ENCODE measurements around the gene KNG1. TPM values are rescaled to one million over a fixed set of nuclear protein-coding genes. Genes with fewer than 3 reads are reported as not detected.

Gene KNG1
- total and polyA plus RNA-seq, 2 donors (not counting 3 experiments of a cell fraction or from before 2014, with no cell fraction given), result not detected

GRCh38 chr3:186782542-186783057 lies 65.4 kb downstream of the KNG1 start:
- TSS peak; percentile 82 for BruUV-seq (replicated peaks)
- DNase-seq (ENCODE audit: low read depth, low spot score) (no peak), FAIRE-seq (no peak)
- H3K4me2 ChIP-seq (ENCODE audit: insufficient read depth, low read length), result peak overlapping the region; percentile 71
- ChIA-PET POLR2A (interaction anchor here (0.8 to 2.8 kb wide), 16 partner anchors 10 to 672 kb away, joined by 3 to 29 read pairs (median 6); partner anchors contain the start of genes DNAJB11 and RPL39L), CTCF (interaction anchor here (1.1 to 2.9 kb wide), 5 partner anchors 10 to 357 kb away, joined by 3 to 12 read pairs (median 3); partner anchors contain the start of gene RPL39L)
- peak overlapping the region; percentile 63 for H2AFZ ChIP-seq (ENCODE audit: low read depth, low read length)
- intact Hi-C loops (cut with micrococcal nuclease), result loop anchor here (1.0 to 10.0 kb wide), 8 partner anchors 10 to 844 kb away; partner anchors contain the start of genes DNAJB11, ETV5, RFC4 and ST6GAL1
- H3K27ac ChIP-seq (ENCODE audit: insufficient read depth, low read depth, low read length), result peak overlapping the region; percentile 93
- dilution Hi-C loops (cut with MboI; ENCODE audit: extremely low pct_ligation_motif_present, low sequenced_read_pairs), result no loop called here
- peaks cover 24% of the 10 kb centered on the region for H3K4me1 ChIP-seq (ENCODE audit: control insufficient read depth, extremely low read depth, insufficient read depth, low read length)
- peaks cover 27 to 28% of the 10 kb centered on the region in 2 experiments for H3K36me3 ChIP-seq (ENCODE audit: control insufficient read depth in 2 of 2, extremely low read depth in 1 of 2, insufficient read depth in 2 of 2, low read length in 2 of 2)
- no peak for TF ChIP-seq MYC (IDR thresholded peaks at IDR 0.05; ENCODE audit: low read depth, low read length)
- TF ChIP-seq POLR2A (IDR thresholded peaks at IDR 0.05; ENCODE audit: low read depth, low read length), result no peak
- TF ChIP-seq, protein P1, sequence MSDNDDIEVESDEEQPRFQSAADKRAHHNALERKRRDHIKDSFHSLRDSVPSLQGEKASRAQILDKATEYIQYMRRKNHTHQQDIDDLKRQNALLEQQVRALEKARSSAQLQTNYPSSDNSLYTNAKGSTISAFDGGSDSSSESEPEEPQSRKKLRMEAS (IDR thresholded peaks at IDR 0.05; ENCODE audit: insufficient read depth, insufficient read length), result no peak
- no peak for TF ChIP-seq JUN (IDR thresholded peaks at IDR 0.05; ENCODE audit: borderline replicate concordance, insufficient read depth, insufficient read length, low read depth)
- no peak for TF ChIP-seq POLR2AphosphoS5 (IDR thresholded peaks at IDR 0.05; ENCODE audit: insufficient read depth, low read depth, low read length)
- no peak for TF ChIP-seq FOS (IDR thresholded peaks at IDR 0.05; ENCODE audit: borderline replicate concordance, insufficient read depth, low read length)
- TF ChIP-seq GATA2 (IDR thresholded peaks at IDR 0.05; ENCODE audit: insufficient read depth, insufficient read length, low read depth, low read length), result no peak
- no peak for TF ChIP-seq EZH2 (IDR thresholded peaks at IDR 0.05; ENCODE audit: borderline replicate concordance, low read depth, low read length, severe bottlenecking)
- peak overlapping the region; percentile 38 to 85 (median 72) for H3K4me3 ChIP-seq (replicated peaks in 1 of 3; ENCODE audit: insufficient read depth in 1 of 3, low read depth in 1 of 3, low read length in 3 of 3)
- peaks cover 42% of the 10 kb centered on the region for H3K79me2 ChIP-seq (ENCODE audit: control insufficient read depth, insufficient read depth, low read length)
- H3K9me3 ChIP-seq (replicated peaks; ENCODE audit: control insufficient read depth, insufficient read depth, low read length), result no peaks in the 10 kb centered on the region
- H3K9ac ChIP-seq (replicated peaks; ENCODE audit: extremely low read depth, insufficient read depth, low read length), result peak overlapping the region; percentile 99
- H3K9me1 ChIP-seq (replicated peaks; ENCODE audit: control insufficient read depth, extremely low read depth, insufficient read depth, low read length), result no peaks in the 10 kb centered on the region
- no peaks in the 10 kb centered on the region for H3K27me3 ChIP-seq (ENCODE audit: control insufficient read depth in 2 of 2, insufficient read depth in 2 of 2, low read length in 2 of 2)
- peaks cover 8% of the 10 kb centered on the region for H4K20me1 ChIP-seq (replicated peaks; ENCODE audit: control insufficient read depth, extremely low read depth, insufficient read depth, low read length)

Measured in endothelial cell of umbilical vein (primary cell).